Measurements from ENCODE around the gene ZNF433. TPM values are rescaled to one million over a fixed set of nuclear protein-coding genes. Genes with fewer than 3 reads are reported as not detected.

The ZNF433 gene
- total RNA-seq: 1.7 and 2.6 TPM in 2 replicates

DNA sequence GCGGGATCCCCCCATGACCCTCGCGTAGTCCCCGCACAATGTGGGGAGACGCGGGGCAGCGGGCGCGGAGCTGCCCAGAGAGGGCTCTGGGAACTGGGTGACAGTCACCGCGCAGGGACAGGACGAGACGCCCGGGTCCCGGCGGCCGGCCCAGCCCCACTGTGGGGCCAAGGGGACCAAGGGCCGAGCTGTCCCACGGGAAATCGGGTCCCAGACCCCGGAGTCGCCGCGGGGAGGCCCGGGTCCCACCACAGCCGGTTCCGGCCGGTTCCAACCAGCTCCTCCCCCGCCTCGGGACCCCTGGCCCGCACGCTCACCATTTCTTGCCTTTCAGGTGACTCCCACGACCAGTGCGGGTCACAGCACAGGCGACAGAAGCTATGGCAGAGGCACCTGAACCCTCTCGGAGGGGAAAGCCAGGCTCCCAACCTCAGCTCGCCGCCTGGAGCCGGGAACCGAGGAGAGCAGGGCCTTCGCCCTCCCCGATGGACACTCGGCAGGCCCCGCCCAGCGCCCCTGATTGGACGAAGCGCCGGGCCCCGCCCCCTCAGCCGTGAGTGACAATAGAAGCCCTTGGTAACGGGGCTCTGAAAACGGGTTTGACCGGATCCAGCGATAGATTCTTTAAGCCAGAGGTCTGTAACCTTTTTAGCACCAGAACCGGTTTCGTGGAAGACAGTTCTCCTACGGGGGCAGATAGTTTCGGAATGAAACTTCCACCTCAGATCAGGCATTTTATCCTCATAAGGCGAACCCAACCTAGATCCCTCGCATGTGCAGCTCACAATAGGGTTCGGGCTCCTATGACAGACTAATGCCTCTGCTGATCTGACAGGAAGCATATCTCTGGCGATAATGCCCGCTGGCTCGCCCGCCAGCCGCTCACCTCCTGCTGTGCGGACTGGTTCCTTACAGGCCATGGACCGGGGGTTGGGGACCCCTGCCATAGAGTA is at the start of gene ZNF433:
Gene ZNF433, minus strand, starts transcription at position 460 of the 953 bp plus-strand sequence. Its CDS starts 140 bp downstream, at position 320.

GRCh38 chr19:12064590-12065538 is 29.4 kb upstream of the ZNF433 start, which contains the start of gene ZNF844:
Gene ZNF844 (plus strand): TSS chr19:12064731. CDS start chr19:12064874, 143 bp downstream.

GRCh38 chr19:12052497-12053169 is 17.2 kb upstream of the ZNF433 start, which contains the start of gene ZNF878:
Gene ZNF878 (minus strand): TSS chr19:12052961. CDS start chr19:12052801, 160 bp downstream.

GRCh38 chr19:11964858-11965645 is 70.4 kb downstream of the ZNF433 start, which contains the start of gene ZNF763:
Gene ZNF763 (plus strand): TSS chr19:11965040. CDS start chr19:11965209, 169 bp downstream.

Other genes starting within 250 kb of the ZNF433 start
- 0.65 and 1.5 TPM in 2 replicates for gene ZNF491, start 237.2 kb downstream of the ZNF433 start, total RNA-seq
- gene ZNF440, start 221.4 kb downstream of the ZNF433 start, total RNA-seq: 5.2 and 7.3 TPM in 2 replicates
- gene ZNF439, start 187.0 kb downstream of the ZNF433 start, total RNA-seq: under 0.01 and 0.15 TPM in 2 replicates
- gene ZNF69, start 147.9 kb downstream of the ZNF433 start, total RNA-seq: 0.91 and 1.9 TPM in 2 replicates
- 4.5 and 6.8 TPM in 2 replicates for gene ZNF700, start 110.6 kb downstream of the ZNF433 start, total RNA-seq
- gene ZNF763, start 70.6 kb downstream of the ZNF433 start, total RNA-seq: under 0.01 TPM in 1 of 2 replicates, not detected in the other
- gene ZNF878, start 17.3 kb upstream of the ZNF433 start, total RNA-seq: under 0.01 and 0.15 TPM in 2 replicates
- 0.97 and 1.4 TPM in 2 replicates for gene ZNF844, start 29.1 kb upstream of the ZNF433 start, total RNA-seq
- gene ZNF20, start 104.7 kb upstream of the ZNF433 start, total RNA-seq: 1.9 and 2.6 TPM in 2 replicates
- gene ZNF625, start 121.1 kb upstream of the ZNF433 start, total RNA-seq: 8.8 and 10.5 TPM in 2 replicates
- 4.2 and 5.2 TPM in 2 replicates for gene ZNF136, start 127.4 kb upstream of the ZNF433 start, total RNA-seq